HG02623 (cell line): Measurements from ENCODE around the gene IFI27.

ENCODE experiments used
- ATAC-seq: cut with Tn5 transposase; IDR thresholded peaks from one replicate; pipeline ENCODE4 v1.9.1; 2021; ENCODE audit warnings: moderate library complexity; ENCODE audit not compliant: unreplicated experiment

IFI27 gene

GRCh38 chr14:94124582-94125377, 14.2 kb downstream of the IFI27 start:
- ATAC-seq, result no peak

- ATAC-seq, result no peak
Observed at GRCh38 chr14:94125659-94126418, 15.3 kb downstream of the IFI27 start.

GRCh38 chr14:94126419-94126677, 15.8 kb downstream of the IFI27 start:
- ATAC-seq, result no peak

- ATAC-seq, result no peak
Observed at GRCh38 chr14:94126800-94127199, 16.3 kb downstream of the IFI27 start.

GRCh38 chr14:94127330-94127729, 16.8 kb downstream of the IFI27 start:
- no peak for ATAC-seq

- no peak for ATAC-seq
Observed at GRCh38 chr14:94128216-94128839, 17.8 kb downstream of the IFI27 start.

- peak; percentile 95 for ATAC-seq
Observed at GRCh38 chr14:94129111-94129757, 18.7 kb downstream of the IFI27 start, which contains the start of gene IFI27L2. Gene IFI27L2 (minus strand): TSS chr14:94129604. CDS start chr14:94129564, 40 bp downstream.

- no peak for ATAC-seq
Observed at GRCh38 chr14:94129758-94130414, 19.4 kb downstream of the IFI27 start.

GRCh38 chr14:94132285-94132887, 21.9 kb downstream of the IFI27 start:
- ATAC-seq, result no peak

- ATAC-seq, result no peak
Observed at GRCh38 chr14:94135476-94135875, 24.9 kb downstream of the IFI27 start.

- peak; percentile 78 for ATAC-seq
Observed at GRCh38 chr14:94136575-94137331, 26.2 kb downstream of the IFI27 start.

- ATAC-seq, result no peak
Observed at GRCh38 chr14:94138251-94138650, 27.7 kb downstream of the IFI27 start.

GRCh38 chr14:94139006-94139405, 28.5 kb downstream of the IFI27 start:
- no peak for ATAC-seq

GRCh38 chr14:94139421-94139820, 28.9 kb downstream of the IFI27 start:
- ATAC-seq, result no peak

- ATAC-seq, result no peak
Observed at GRCh38 chr14:94142247-94142646, 31.7 kb downstream of the IFI27 start.

GRCh38 chr14:94142836-94143235, 32.3 kb downstream of the IFI27 start:
- ATAC-seq, result no peak

GRCh38 chr14:94143239-94143638, 32.7 kb downstream of the IFI27 start:
- no peak for ATAC-seq

GRCh38 chr14:94143711-94144110, 33.2 kb downstream of the IFI27 start:
- no peak for ATAC-seq

- no peak for ATAC-seq
Observed at GRCh38 chr14:94144765-94145164, 34.2 kb downstream of the IFI27 start.
